ENCODE data around the gene GNAS-AS1.

DNA sequence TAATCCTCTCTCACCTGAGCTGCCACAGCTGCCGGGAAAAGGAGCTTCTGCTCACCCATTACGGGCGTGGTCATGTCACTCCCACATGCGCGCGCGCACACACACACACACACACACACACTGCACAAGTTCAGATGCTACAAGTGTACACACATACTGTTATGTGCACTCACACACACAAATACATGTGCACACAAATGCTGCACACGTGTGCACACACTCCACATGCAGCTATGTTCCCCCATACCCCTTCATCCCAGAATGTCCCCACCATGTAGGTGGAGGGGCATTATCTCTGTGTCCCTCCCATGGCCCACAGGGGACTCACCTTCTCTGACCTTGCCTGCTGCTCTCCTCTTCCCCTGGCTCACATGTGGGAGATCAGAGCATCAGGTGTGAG is 37.3 kb downstream of the GNAS-AS1 start:
- TF ChIP-seq, protein P1, sequence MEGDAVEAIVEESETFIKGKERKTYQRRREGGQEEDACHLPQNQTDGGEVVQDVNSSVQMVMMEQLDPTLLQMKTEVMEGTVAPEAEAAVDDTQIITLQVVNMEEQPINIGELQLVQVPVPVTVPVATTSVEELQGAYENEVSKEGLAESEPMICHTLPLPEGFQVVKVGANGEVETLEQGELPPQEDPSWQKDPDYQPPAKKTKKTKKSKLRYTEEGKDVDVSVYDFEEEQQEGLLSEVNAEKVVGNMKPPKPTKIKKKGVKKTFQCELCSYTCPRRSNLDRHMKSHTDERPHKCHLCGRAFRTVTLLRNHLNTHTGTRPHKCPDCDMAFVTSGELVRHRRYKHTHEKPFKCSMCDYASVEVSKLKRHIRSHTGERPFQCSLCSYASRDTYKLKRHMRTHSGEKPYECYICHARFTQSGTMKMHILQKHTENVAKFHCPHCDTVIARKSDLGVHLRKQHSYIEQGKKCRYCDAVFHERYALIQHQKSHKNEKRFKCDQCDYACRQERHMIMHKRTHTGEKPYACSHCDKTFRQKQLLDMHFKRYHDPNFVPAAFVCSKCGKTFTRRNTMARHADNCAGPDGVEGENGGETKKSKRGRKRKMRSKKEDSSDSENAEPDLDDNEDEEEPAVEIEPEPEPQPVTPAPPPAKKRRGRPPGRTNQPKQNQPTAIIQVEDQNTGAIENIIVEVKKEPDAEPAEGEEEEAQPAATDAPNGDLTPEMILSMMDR (IDR thresholded peaks at IDR 0.05; ENCODE audit: insufficient read depth, low read length): no peak
- TF ChIP-seq POLR2AphosphoS5 (IDR thresholded peaks at IDR 0.05; ENCODE audit: low read depth): no peak
- TF ChIP-seq, protein P2, sequence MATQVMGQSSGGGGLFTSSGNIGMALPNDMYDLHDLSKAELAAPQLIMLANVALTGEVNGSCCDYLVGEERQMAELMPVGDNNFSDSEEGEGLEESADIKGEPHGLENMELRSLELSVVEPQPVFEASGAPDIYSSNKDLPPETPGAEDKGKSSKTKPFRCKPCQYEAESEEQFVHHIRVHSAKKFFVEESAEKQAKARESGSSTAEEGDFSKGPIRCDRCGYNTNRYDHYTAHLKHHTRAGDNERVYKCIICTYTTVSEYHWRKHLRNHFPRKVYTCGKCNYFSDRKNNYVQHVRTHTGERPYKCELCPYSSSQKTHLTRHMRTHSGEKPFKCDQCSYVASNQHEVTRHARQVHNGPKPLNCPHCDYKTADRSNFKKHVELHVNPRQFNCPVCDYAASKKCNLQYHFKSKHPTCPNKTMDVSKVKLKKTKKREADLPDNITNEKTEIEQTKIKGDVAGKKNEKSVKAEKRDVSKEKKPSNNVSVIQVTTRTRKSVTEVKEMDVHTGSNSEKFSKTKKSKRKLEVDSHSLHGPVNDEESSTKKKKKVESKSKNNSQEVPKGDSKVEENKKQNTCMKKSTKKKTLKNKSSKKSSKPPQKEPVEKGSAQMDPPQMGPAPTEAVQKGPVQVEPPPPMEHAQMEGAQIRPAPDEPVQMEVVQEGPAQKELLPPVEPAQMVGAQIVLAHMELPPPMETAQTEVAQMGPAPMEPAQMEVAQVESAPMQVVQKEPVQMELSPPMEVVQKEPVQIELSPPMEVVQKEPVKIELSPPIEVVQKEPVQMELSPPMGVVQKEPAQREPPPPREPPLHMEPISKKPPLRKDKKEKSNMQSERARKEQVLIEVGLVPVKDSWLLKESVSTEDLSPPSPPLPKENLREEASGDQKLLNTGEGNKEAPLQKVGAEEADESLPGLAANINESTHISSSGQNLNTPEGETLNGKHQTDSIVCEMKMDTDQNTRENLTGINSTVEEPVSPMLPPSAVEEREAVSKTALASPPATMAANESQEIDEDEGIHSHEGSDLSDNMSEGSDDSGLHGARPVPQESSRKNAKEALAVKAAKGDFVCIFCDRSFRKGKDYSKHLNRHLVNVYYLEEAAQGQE (IDR thresholded peaks at IDR 0.05; ENCODE audit: insufficient replicate concordance, low read depth): no peak
- TF ChIP-seq GABPA (IDR thresholded peaks at IDR 0.05; ENCODE audit: low read depth): no peak
- no peak for TF ChIP-seq SPI1 (IDR thresholded peaks at IDR 0.05; ENCODE audit: borderline replicate concordance, low read depth)
